Measurements from ENCODE around the gene SH3GL1. TPM values are rescaled to one million over a fixed set of nuclear protein-coding genes. Genes with fewer than 3 reads are reported as not detected.

Gene SH3GL1
- total RNA-seq, 2 donors from 2014 or later: 54.0 to 66.6 TPM

GRCh38 chr19:4372165-4373012, 28.0 kb downstream of the SH3GL1 start:
- no peak for DNase-seq
- Histone ChIP-seq H3K4me1 (peaks cover 50% of the 10 kb centered on the region), H3K36me3 (no peaks in the 10 kb centered on the region), H3K4me3 (no peak overlapping the region), H3K27ac (no peak overlapping the region), H3K9ac (ENCODE audit: low read depth in 2 of 2, low read length in 2 of 2) (peak overlapping the region in 1 of 2 donors; percentile 30), H3K27me3 (no peaks in the 10 kb centered on the region), H3K9me3 (no peaks in the 10 kb centered on the region)
- intact Hi-C loops (cut with DNase I): no loop called here
- no peak for TF ChIP-seq CTCF (IDR thresholded peaks at IDR 0.05)

GRCh38 chr19:4371247-4372164, 28.8 kb downstream of the SH3GL1 start:
- no peak overlapping the region for H3K4me3 ChIP-seq
- no peak overlapping the region for H3K27ac ChIP-seq
- no peaks in the 10 kb centered on the region for H3K9me3 ChIP-seq
- intact Hi-C loops (cut with DNase I): no loop called here
- H3K9ac ChIP-seq (ENCODE audit: low read depth in 2 of 2, low read length in 2 of 2): peak overlapping the region in 1 of 2 donors; percentile 30
- H3K4me1 ChIP-seq: peaks cover 48% of the 10 kb centered on the region
- no peaks in the 10 kb centered on the region for H3K36me3 ChIP-seq
- no peaks in the 10 kb centered on the region for H3K27me3 ChIP-seq
- no peak for TF ChIP-seq CTCF (IDR thresholded peaks at IDR 0.05)
- no peak for DNase-seq

GRCh38 chr19:4370418-4371041, 29.8 kb downstream of the SH3GL1 start:
- peaks cover 38% of the 10 kb centered on the region for H3K4me1 ChIP-seq
- no peak for TF ChIP-seq CTCF (IDR thresholded peaks at IDR 0.05)
- peak overlapping the region in 1 of 2 donors; percentile 70 for H3K9ac ChIP-seq (ENCODE audit: low read depth in 2 of 2, low read length in 2 of 2)
- no peaks in the 10 kb centered on the region for H3K27me3 ChIP-seq
- H3K27ac ChIP-seq: peak overlapping the region; percentile 82
- no peak overlapping the region for H3K4me3 ChIP-seq
- H3K36me3 ChIP-seq: no peaks in the 10 kb centered on the region
- DNase-seq: no peak
- intact Hi-C loops (cut with DNase I): no loop called here
- no peaks in the 10 kb centered on the region for H3K9me3 ChIP-seq

GRCh38 chr19:4369888-4370260, 30.5 kb downstream of the SH3GL1 start:
- peak; percentile 68 for DNase-seq
- no peaks in the 10 kb centered on the region for H3K27me3 ChIP-seq
- H3K36me3 ChIP-seq: no peaks in the 10 kb centered on the region
- peaks cover 32% of the 10 kb centered on the region for H3K4me1 ChIP-seq
- peak overlapping the region; percentile 46 to 70 for H3K9ac ChIP-seq (ENCODE audit: low read depth in 2 of 2, low read length in 2 of 2)
- peak overlapping the region; percentile 30 for H3K4me3 ChIP-seq
- no peak for TF ChIP-seq CTCF (IDR thresholded peaks at IDR 0.05)
- H3K9me3 ChIP-seq: no peaks in the 10 kb centered on the region
- H3K27ac ChIP-seq: peak overlapping the region; percentile 82
- intact Hi-C loops (cut with DNase I): no loop called here

Data from colonic mucosa (tissue), 4 donors.